HepG2 (cell line): Measurements from ENCODE around the gene PEX14. TPM values are rescaled to one million over a fixed set of nuclear protein-coding genes. Genes with fewer than 3 reads are reported as not detected.

Source experiments
- ATAC-seq: fragments of 200-7000 bp; cut with Tn5 transposase; 3 replicates; pipeline ENCODE4 v1.9.1; 2020; ENCODE audit warnings: mild to moderate bottlenecking, moderate library complexity
- BruUV-seq: library from RNA; stranded (reverse); fragments of 400-500 nt; replicated peaks from 2 replicates; lab custom pipeline; 2021; lab: Mats Ljungman, UMichigan
- CTCF ChIA-PET: fragments of 300-600 bp; formaldehyde crosslinking; extraction: SDS; loops from one replicate; lab custom pipeline; 2021; ENCODE audit warnings: low total read pairs, inconsistent platforms, low intra/inter-chr PET ratio; lab: Yijun Ruan, JAX
- POLR2A ChIA-PET: fragments of 350-600 bp; sonication (Branson Sonifier 250); formaldehyde crosslinking; loops from one replicate; lab custom pipeline; 2020; ENCODE audit warnings: antibody characterized with exemption, inconsistent platforms; lab: Yijun Ruan, JAX
- DNase-seq: peaks from one replicate; pipeline ENCODE4 v3.0.0-alpha.2; 2015; ENCODE audit warnings: low spot score
- FAIRE-seq: peaks from 3 replicates; lab custom pipeline; 2011; peaks lifted over from hg19 to GRCh38; lab: Jason Lieb, UNC
- H2AFZ ChIP-seq: one replicate; pipeline ENCODE4 v1.6.1; 2011; ENCODE audit warnings: low read length, inconsistent platforms
- H3K27ac ChIP-seq: fragments of 300-600 bp; 3 replicates; pipeline ENCODE4 v1.8.0; 2011; ENCODE audit warnings: mixed run types, mild to moderate bottlenecking, mixed read lengths, low read length, inconsistent platforms; ENCODE audit not compliant: insufficient read depth; ENCODE audit errors: extremely low read length
- H3K27me3 ChIP-seq, 2 experiments: fragments of 200-600 bp in 1 of 2; 2 replicates in 1 of 2; 3 replicates in 1 of 2; pipeline versions ENCODE4 v1.6.0 to v1.8.0; 2011; ENCODE audit warnings: low read length in 2 of 2, mild to moderate bottlenecking in 2 of 2, moderate library complexity in 2 of 2, inconsistent platforms in 1 of 2; ENCODE audit not compliant: insufficient read depth in 2 of 2, control insufficient read depth in 1 of 2
- H3K36me3 ChIP-seq, 2 experiments: fragments of 200-600 bp in 1 of 2; replicated peaks in 1 of 2; 2 replicates in 1 of 2; 3 replicates in 1 of 2; pipeline versions ENCODE4 v1.5.1 to v1.8.0; 2011; ENCODE audit warnings: low read length in 2 of 2, inconsistent platforms in 1 of 2; ENCODE audit not compliant: insufficient read depth in 2 of 2, control insufficient read depth in 1 of 2
- H3K4me1 ChIP-seq: 2 replicates; pipeline ENCODE4 v1.5.1; 2012; ENCODE audit warnings: low read length, inconsistent platforms; ENCODE audit not compliant: insufficient read depth
- H3K4me2 ChIP-seq: 2 replicates; pipeline ENCODE4 v1.6.0; 2011; ENCODE audit warnings: low read depth, low read length, inconsistent platforms
- H3K4me3 ChIP-seq, 3 experiments: fragments of 200-600 bp in 1 of 3; sonication (generic), shearing (Covaris generic) in 1 of 3; replicated peaks in 1 of 3; 2 replicates each; pipeline ENCODE4 v1.5.1; 2011 to 2016; ENCODE audit warnings: low read length in 3 of 3, inconsistent platforms in 2 of 3, low read depth in 2 of 3, mild to moderate bottlenecking in 2 of 3, control low read depth in 1 of 3, mixed read lengths in 1 of 3; ENCODE audit not compliant: insufficient read depth in 1 of 3
- H3K79me2 ChIP-seq: one replicate; pipeline ENCODE4 v1.6.1; 2011; ENCODE audit warnings: low read length, inconsistent platforms; ENCODE audit not compliant: insufficient read depth
- H3K9ac ChIP-seq: 2 replicates; pipeline ENCODE4 v1.6.0; 2011; ENCODE audit warnings: mild to moderate bottlenecking, low read depth, low read length, inconsistent platforms; ENCODE audit not compliant: insufficient read depth
- H3K9me3 ChIP-seq: 2 replicates; pipeline ENCODE4 v1.5.1; 2012; ENCODE audit warnings: mild to moderate bottlenecking, low read length
- H4K20me1 ChIP-seq: 2 replicates; pipeline ENCODE4 v1.6.0; 2011; ENCODE audit warnings: inconsistent platforms, mild to moderate bottlenecking, low read length, moderate library complexity; ENCODE audit not compliant: insufficient read depth
- GATAD1 ChIP-seq: IDR thresholded peaks from 2 replicates; pipeline ENCODE4 v1.6.1; 2016; ENCODE audit warnings: missing genetic modification reagents, missing compliant biosample characterization
- ZBTB37 ChIP-seq: sonication (generic); formaldehyde crosslinking; IDR thresholded peaks from 2 replicates; pipeline ENCODE4 v1.4.0; 2020; ENCODE audit warnings: mild to moderate bottlenecking, missing genetic modification reagents
- ZNF772 ChIP-seq: sonication (generic); formaldehyde crosslinking; IDR thresholded peaks from 2 replicates; pipeline ENCODE4 v1.5.0; 2020; ENCODE audit warnings: mild to moderate bottlenecking, missing genetic modification reagents
- ZNF780A ChIP-seq: sonication (generic); formaldehyde crosslinking; IDR thresholded peaks from 2 replicates; pipeline ENCODE4 v1.8.0; 2022; ENCODE audit warnings: mild to moderate bottlenecking, missing genetic modification reagents, moderate library complexity
- WGBS: methylation state at CpG from one replicate; pipeline ENCODE4 v1.1.6; 2017; ENCODE audit warnings: low lambda C conversion rate; 5-methylcytosine and 5-hydroxymethylcytosine counted together
- in situ Hi-C: cut with HindIII; loops from 2 replicates; pipeline ENCODE4 v1.10.0; 2017; ENCODE audit warnings: low pct_unique_long_range_greater_than_20kb; ENCODE audit not compliant: extremely low pct_ligation_motif_present
- intact Hi-C: fragments of 100-400 bp; cut with micrococcal nuclease; formaldehyde crosslinking; loops from one replicate; pipeline ENCODE4 v1.10.0; 2022; ENCODE audit not compliant: unreplicated experiment
- polyA plus RNA-seq, 8 experiments: library from polyadenylated mRNA; depleted of rRNA in 3 of 8; stranded (reverse) in 7 of 8; unstranded in 1 of 8; fragments of >200 nt; fragmentation: Illumina TruSeq in 4 of 8; extraction: Trizol in 4 of 8; gene quantifications; 2 replicates each; pipeline versions ENCODE4 v1.2.1 to v1.2.3, GENCODE V29; 2011 to 2016; ENCODE audit warnings: low read depth in 4 of 8, missing spikeins in 1 of 8, mixed read lengths in 1 of 8; ENCODE audit not compliant: insufficient read depth in 1 of 8
- total RNA-seq, 5 experiments: library from RNA; depleted of rRNA; stranded (reverse); fragments of >200 nt; fragmentation: Illumina TruSeq; extraction: Trizol; gene quantifications; 2 replicates each; pipeline ENCODE4 v1.2.3, GENCODE V29; 2016; ENCODE audit warnings: low read depth in 1 of 5

The PEX14 gene
- total and polyA plus RNA-seq, 2 of the 13 experiments (the other 11 are each of a cell fraction or from before 2014, with no cell fraction given), result 6.5 to 9.9 TPM

GRCh38 chr1:10626791-10627410 lies 152.2 kb downstream of the PEX14 start (continued):
- TF ChIP-seq ZBTB37 (CRISPR knock-in tag) (no peak), ZNF772 (no peak)

DNA sequence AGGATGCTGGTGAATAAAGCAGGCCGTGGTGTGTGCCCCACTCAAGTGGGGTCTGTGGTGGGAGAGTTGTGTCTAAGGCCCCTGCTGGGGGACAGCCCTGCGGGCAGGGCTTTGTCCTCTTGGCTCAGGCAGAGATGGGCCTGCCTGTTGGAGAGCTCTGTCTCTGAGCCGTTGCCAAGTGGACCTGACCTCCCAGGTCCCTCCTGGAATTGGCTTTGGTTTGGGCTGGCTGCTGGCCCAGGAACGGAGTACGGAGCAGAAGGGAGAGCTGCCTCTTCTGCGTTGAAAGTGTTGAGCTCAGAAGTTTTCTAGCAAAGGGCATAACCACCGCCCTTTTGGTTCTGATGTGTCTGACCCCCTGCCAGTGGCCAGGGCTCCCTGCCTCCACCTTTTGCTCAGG lies 153.9 kb downstream of the PEX14 start:
- H4K20me1 ChIP-seq, result no peaks in the 10 kb centered on the region
- FAIRE-seq (no peak), ATAC-seq (no peak), DNase-seq (no peak)
- intact Hi-C loops (loop anchor here (10.0 kb wide), 1 partner anchor 114 kb away; no protein-coding TSS in a partner anchor), in situ Hi-C loops (no loop called here)
- H3K9ac ChIP-seq, result no peak overlapping the region
- H3K79me2 ChIP-seq, result no peaks in the 10 kb centered on the region
- no peak overlapping the region for H3K27ac ChIP-seq
- no TSS peak for BruUV-seq
- H3K27me3 ChIP-seq, result no peaks in the 10 kb centered on the region
- no peaks in the 10 kb centered on the region for H3K9me3 ChIP-seq
- H3K4me3 ChIP-seq, result no peak overlapping the region
- no peak overlapping the region for H2AFZ ChIP-seq
- no peak overlapping the region for H3K4me2 ChIP-seq
- ChIA-PET CTCF (no interaction called here), POLR2A (no interaction called here)
- peaks cover 10% of the 10 kb centered on the region for H3K4me1 ChIP-seq
- peaks cover 12 to 16% of the 10 kb centered on the region in 2 experiments; a peak in 3 of 5 replicates for H3K36me3 ChIP-seq
- TF ChIP-seq GATAD1 (CRISPR knock-in tag), result no peak
- no peak for TF ChIP-seq ZNF780A (CRISPR knock-in tag)
- TF ChIP-seq, all 625 proteins: peak for 0
- WGBS, result 86% methylated on average over 5 of the region's 7 CpGs
